ENCODE results near the gene ISL1.

ISL1 gene

GRCh38 chr5:51386916-51387883 lies 4.0 kb downstream of the ISL1 start:
- no peak for DNase-seq (ENCODE audit: low read depth in 2 of 2)

GRCh38 chr5:51387884-51388275 lies 4.6 kb downstream of the ISL1 start:
- DNase-seq (ENCODE audit: low read depth in 2 of 2) = no peak

- DNase-seq (ENCODE audit: low read depth in 2 of 2) = no peak
Observed at GRCh38 chr5:51388488-51389287, 5.4 kb downstream of the ISL1 start.

GRCh38 chr5:51389288-51389576 lies 6.0 kb downstream of the ISL1 start:
- DNase-seq (ENCODE audit: low read depth in 2 of 2) = no peak

- no peak for DNase-seq (ENCODE audit: low read depth in 2 of 2)
Observed at GRCh38 chr5:51389577-51390463, 6.6 kb downstream of the ISL1 start.

- DNase-seq (ENCODE audit: low read depth in 2 of 2) = no peak
Observed at GRCh38 chr5:51391175-51391574, 7.9 kb downstream of the ISL1 start.

GRCh38 chr5:51392689-51393199 lies 9.5 kb downstream of the ISL1 start:
- DNase-seq (ENCODE audit: low read depth in 2 of 2) = no peak

- DNase-seq (ENCODE audit: low read depth in 2 of 2) = no peak
Observed at GRCh38 chr5:51394609-51395008, 11.4 kb downstream of the ISL1 start.

GRCh38 chr5:51395245-51395644 lies 12.0 kb downstream of the ISL1 start:
- no peak for DNase-seq (ENCODE audit: low read depth in 2 of 2)

GRCh38 chr5:51395666-51396356 lies 12.6 kb downstream of the ISL1 start:
- DNase-seq (ENCODE audit: low read depth in 2 of 2) = no peak

GRCh38 chr5:51396797-51397196 lies 13.5 kb downstream of the ISL1 start:
- DNase-seq (ENCODE audit: low read depth in 2 of 2) = no peak

GRCh38 chr5:51397996-51398395 lies 14.7 kb downstream of the ISL1 start:
- no peak for DNase-seq (ENCODE audit: low read depth in 2 of 2)

GRCh38 chr5:51398875-51399642 lies 15.8 kb downstream of the ISL1 start:
- no peak for DNase-seq (ENCODE audit: low read depth in 2 of 2)

- DNase-seq (ENCODE audit: low read depth in 2 of 2) = no peak
Observed at GRCh38 chr5:51399643-51400006, 16.4 kb downstream of the ISL1 start.

GRCh38 chr5:51404255-51404654 lies 21.0 kb downstream of the ISL1 start:
- DNase-seq (ENCODE audit: low read depth in 2 of 2) = no peak

GRCh38 chr5:51411921-51412325 lies 28.7 kb downstream of the ISL1 start:
- no peak for DNase-seq (ENCODE audit: low read depth in 2 of 2)

- DNase-seq (ENCODE audit: low read depth in 2 of 2) = no peak
Observed at GRCh38 chr5:51414516-51414915, 31.3 kb downstream of the ISL1 start.

GRCh38 chr5:51416149-51416548 lies 32.9 kb downstream of the ISL1 start:
- no peak for DNase-seq (ENCODE audit: low read depth in 2 of 2)

GRCh38 chr5:51433052-51433710 lies 49.9 kb downstream of the ISL1 start:
- DNase-seq (ENCODE audit: low read depth in 2 of 2) = no peak

- DNase-seq (ENCODE audit: low read depth in 2 of 2) = no peak
Observed at GRCh38 chr5:51439232-51439631, 56.0 kb downstream of the ISL1 start.

Data from fibroblast of skin of left biceps (primary cell).